Fibroblast of upper back skin (primary cell): ENCODE measurements around the gene FUS.

Experiments
- DNase-seq: peaks from one replicate; pipeline ENCODE4 v3.0.0-alpha.2; 2013

The FUS gene

GRCh38 chr16:31204871-31205666 lies 25.1 kb downstream of the FUS start:
- DNase-seq: no peak

- no peak for DNase-seq
Measured at GRCh38 chr16:31206776-31207175, 26.8 kb downstream of the FUS start.

GRCh38 chr16:31213342-31213741 lies 33.4 kb downstream of the FUS start:
- DNase-seq: no peak

- DNase-seq: no peak
Measured at GRCh38 chr16:31213877-31214707, 34.2 kb downstream of the FUS start, which contains the start of gene TRIM72. TRIM72 (plus strand) TSS chr16:31214119; CDS start chr16:31214739, 620 bp downstream.

- DNase-seq: no peak
Measured at GRCh38 chr16:31214708-31215286, 34.9 kb downstream of the FUS start.

- DNase-seq: no peak
Measured at GRCh38 chr16:31215287-31216162, 35.6 kb downstream of the FUS start.

GRCh38 chr16:31216422-31217135 lies 36.6 kb downstream of the FUS start, which contains the start of gene PYDC1:
PYDC1 (minus strand) TSS chr16:31217135; CDS start chr16:31217028, 107 bp downstream.
- DNase-seq: no peak

GRCh38 chr16:31217136-31217530 lies 37.2 kb downstream of the FUS start:
- DNase-seq: no peak

GRCh38 chr16:31219154-31219741 lies 39.3 kb downstream of the FUS start:
- no peak for DNase-seq

GRCh38 chr16:31221357-31222160 lies 41.6 kb downstream of the FUS start:
- DNase-seq: no peak

- no peak for DNase-seq
Measured at GRCh38 chr16:31223044-31223443, 43.1 kb downstream of the FUS start.

- DNase-seq: no peak
Measured at GRCh38 chr16:31224092-31224955, 44.4 kb downstream of the FUS start.

GRCh38 chr16:31225193-31225592 lies 45.3 kb downstream of the FUS start:
- DNase-seq: no peak

- DNase-seq: no peak
Measured at GRCh38 chr16:31228206-31228605, 48.3 kb downstream of the FUS start.

GRCh38 chr16:31229501-31229900 lies 49.6 kb downstream of the FUS start:
- no peak for DNase-seq

- no peak for DNase-seq
Measured at GRCh38 chr16:31238041-31238440, 58.1 kb downstream of the FUS start.
